ENCODE measurements around the gene NFASC.

NFASC gene

DNA sequence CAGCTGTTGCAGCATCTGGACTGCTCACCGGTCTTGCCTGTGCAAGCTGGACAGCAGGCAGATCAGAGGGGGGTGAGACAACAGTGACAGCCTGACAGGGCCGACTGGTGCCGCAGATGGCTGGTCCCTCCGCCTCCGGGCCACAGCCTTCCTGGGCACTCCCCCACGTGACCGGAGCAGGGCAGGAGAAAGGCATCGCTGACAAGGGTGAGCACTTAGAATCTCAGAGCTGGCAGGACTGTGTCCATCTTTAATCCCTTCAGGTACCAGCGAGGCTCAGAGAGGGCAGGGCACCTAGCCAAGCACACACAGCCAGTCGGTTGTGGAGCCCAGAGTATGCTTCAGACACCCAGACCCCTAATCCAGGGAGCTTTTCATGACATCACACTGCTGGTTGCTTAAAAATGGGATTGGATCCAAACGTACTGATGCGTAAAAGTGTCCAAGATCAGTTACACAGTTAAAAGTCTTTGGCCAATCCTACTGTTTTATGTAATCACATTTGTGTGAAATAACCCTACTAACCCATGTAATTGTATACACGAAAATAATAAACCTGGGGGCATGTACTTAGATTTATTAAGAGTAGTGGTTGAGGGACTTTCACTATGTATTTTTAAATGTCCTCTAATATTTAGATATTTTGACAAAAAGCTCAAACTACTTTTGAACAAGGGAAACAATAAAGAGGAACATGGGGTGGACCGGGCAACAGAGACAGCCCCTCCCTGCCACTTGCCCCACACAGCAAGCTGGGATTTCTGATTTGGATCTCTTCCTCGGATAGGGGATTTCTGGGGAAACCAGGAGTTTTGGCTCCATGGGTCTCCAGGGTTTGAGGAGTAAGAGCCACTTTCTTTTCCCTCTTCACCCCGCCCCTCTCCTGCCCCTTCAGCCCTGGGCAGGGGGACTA is 171.6 kb downstream of the NFASC start:
- H3K9me3 Mint-ChIP-seq (ENCODE audit: low read depth) = no peaks in the 10 kb centered on the region
- H3K4me1 Mint-ChIP-seq (ENCODE audit: low read depth) = no peaks in the 10 kb centered on the region
- H3K4me3 Mint-ChIP-seq = no peak overlapping the region
- H3K27me3 Mint-ChIP-seq = peaks cover 5% of the 10 kb centered on the region
- no peaks in the 10 kb centered on the region for H3K36me3 Mint-ChIP-seq
- no peak overlapping the region for H3K27ac Mint-ChIP-seq

DNA sequence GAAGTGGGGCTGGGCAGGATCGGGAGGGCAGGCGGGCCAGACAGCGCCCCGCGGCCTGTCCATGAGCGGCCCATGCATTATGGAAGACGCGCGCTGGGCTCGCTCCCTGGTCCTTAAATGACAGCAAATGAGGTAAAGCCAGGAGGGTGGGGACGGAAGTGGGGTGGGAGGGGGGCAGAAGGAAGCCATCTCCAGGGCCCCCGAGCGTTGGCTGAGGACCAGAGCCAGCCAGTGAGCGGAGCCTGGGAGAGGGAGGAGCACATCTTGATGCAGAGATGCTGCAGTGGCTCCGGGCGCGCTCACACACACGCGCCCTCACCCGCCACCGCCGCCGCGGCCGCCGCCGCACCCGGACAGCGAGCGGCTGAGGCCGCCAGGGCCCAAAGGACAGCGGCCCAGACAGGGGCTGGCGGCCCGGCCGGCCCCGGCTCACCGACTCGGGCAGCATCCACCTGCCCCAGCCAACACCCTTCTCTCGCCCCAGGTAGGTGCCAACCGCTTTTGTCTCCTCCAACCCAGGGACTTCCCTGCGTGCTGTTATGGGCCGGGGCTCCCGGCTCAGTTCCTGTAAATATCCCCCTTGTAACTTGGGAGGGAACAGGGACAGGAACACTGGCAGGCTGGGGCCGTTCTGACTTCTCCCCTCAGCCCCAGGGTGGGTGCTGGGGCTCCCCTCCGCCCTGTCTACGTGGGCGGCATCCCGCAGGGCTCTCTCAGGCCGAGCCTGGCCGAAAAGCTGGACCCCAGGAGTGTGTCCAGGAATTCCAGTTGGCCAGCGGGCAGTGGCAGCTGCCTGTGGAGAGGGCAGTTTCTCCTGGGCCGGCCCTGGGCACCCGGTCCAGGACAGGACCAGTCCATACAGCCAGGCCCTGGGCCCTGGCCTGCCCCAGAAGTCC is 172.5 kb downstream of the NFASC start, which contains the start of gene CNTN2:
Gene CNTN2, plus strand, starts transcription at position 302 of the 896 bp plus-strand sequence. CDS start 9,974 bp downstream, outside the sequence.
- no peaks in the 10 kb centered on the region for H3K36me3 Mint-ChIP-seq
- H3K4me3 Mint-ChIP-seq = no peak within 1 kb of the TSS
- no peaks in the 10 kb centered on the region for H3K9me3 Mint-ChIP-seq (ENCODE audit: low read depth)
- no peak within 1 kb of the TSS for H3K27ac Mint-ChIP-seq
- H3K27me3 Mint-ChIP-seq = peaks cover 5% of the 10 kb centered on the region
- no peaks in the 10 kb centered on the region for H3K4me1 Mint-ChIP-seq (ENCODE audit: low read depth)

DNA sequence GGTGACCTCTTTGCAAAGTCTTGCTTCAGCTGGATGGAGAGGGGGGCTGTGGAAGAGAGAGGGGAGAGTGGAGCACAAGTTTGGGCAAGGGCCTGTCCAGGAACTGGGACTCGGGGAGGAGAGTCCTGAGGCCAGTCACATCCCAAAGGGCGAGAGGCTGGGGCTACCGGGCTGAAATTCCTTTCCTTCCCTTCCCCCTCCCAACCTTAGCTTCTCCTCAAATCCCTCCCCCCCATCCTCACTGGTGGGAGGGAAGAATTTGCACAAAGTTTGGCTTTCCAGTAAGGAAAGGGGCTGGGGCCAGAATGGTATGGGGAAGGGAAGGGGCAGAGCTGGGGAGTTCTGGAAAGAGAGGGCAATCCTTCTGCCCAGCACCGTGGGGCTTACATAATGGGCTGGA is 173.2 kb downstream of the NFASC start:
- no peaks in the 10 kb centered on the region for H3K36me3 Mint-ChIP-seq
- H3K4me3 Mint-ChIP-seq = no peak overlapping the region
- H3K4me1 Mint-ChIP-seq (ENCODE audit: low read depth) = no peaks in the 10 kb centered on the region
- H3K27me3 Mint-ChIP-seq = peaks cover 5% of the 10 kb centered on the region
- no peak overlapping the region for H3K27ac Mint-ChIP-seq
- H3K9me3 Mint-ChIP-seq (ENCODE audit: low read depth) = no peaks in the 10 kb centered on the region

DNA sequence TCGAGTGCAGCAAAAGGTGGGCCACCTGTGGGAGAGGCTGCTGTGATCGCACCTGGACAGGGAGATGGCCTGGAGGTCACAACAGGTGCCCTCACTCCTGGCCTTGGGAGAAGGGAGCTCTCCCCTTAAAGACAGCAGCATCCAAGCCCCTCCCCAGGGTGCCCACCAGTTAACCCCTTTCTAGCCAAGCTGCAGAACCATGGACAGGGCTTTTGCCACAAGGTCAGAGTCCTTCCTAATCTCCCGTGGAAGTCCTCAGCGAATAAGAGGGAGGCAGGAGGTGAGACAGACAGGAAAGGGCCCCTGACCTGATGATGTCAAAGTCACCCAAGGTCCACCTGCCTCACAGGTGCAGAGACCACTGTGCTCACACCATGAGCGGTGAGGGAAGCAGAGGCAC is 174.1 kb downstream of the NFASC start:
- Mint-ChIP-seq H3K36me3 (no peaks in the 10 kb centered on the region), H3K9me3 (ENCODE audit: low read depth) (no peaks in the 10 kb centered on the region), H3K4me1 (ENCODE audit: low read depth) (no peaks in the 10 kb centered on the region), H3K4me3 (no peak overlapping the region), H3K27ac (no peak overlapping the region), H3K27me3 (peaks cover 5% of the 10 kb centered on the region)

DNA sequence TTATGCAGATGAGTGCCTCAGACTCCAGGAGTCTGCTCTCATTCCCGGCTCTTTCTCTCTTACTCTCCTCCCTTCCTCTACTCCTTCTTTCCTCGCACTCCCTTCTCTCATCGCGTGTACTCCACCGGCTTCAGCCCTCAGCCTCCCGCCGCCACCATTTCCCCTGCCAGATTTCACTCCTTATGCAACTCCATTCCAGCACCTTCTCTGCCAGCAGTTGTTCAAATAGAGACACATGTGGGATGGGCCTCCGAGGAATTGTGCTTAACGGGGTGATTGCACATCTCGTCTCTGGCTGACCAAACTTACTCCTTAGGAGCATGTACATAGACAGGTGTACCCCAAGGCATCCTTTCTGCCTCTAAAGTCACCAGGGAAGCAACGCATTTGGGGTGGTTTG is 174.5 kb downstream of the NFASC start:
- Mint-ChIP-seq H3K9me3 (ENCODE audit: low read depth) (no peaks in the 10 kb centered on the region), H3K4me3 (no peak overlapping the region), H3K27me3 (peaks cover 5% of the 10 kb centered on the region), H3K27ac (no peak overlapping the region), H3K4me1 (ENCODE audit: low read depth) (no peaks in the 10 kb centered on the region), H3K36me3 (no peaks in the 10 kb centered on the region)

DNA sequence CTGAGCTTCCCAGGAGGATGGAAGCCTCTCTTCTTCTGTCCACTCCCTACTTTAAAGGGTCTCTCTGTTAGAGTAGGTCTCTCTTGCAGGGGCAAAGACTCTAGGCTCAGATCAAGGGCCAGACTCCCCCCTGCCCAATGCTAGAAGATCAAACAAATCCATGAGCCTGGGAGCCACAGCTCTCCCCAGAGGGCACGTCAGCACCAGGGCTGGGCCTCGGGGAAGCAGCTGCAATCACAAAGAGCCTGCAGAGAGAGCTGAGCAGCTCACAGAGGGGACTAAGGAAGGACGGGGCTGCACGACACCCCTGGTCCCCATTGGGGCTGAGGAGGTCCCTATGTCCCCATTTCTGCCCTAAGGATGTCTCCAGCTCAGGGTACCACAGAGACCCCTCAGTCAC is 176.2 kb downstream of the NFASC start:
- Mint-ChIP-seq H3K4me3 (no peak overlapping the region), H3K27me3 (peaks cover 5% of the 10 kb centered on the region), H3K36me3 (no peaks in the 10 kb centered on the region), H3K9me3 (ENCODE audit: low read depth) (no peaks in the 10 kb centered on the region), H3K27ac (no peak overlapping the region), H3K4me1 (ENCODE audit: low read depth) (no peaks in the 10 kb centered on the region)

DNA sequence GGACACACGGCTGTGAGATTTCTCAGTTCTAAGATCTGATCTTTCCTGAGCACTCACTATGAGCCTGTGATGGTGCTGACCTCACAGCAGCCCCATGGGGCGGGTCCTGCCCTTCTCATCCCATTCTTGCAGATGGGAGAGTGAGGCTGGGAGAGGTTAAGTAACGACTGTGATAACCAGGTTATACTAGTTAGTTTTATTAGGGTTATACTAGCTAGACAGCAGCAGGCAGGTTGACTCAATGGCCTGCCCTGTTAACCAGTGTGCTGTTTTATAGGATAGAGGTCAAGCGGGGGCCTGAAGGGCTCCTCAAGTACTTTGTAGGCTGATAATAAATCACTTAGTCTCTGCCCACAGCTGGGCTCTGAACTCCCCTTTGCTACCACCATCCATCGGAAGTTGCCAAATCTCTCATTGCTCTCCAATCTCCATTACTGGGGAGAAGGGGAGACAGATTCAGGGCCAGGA is 177.1 kb downstream of the NFASC start:
- Mint-ChIP-seq H3K4me3 (no peak overlapping the region), H3K27ac (no peak overlapping the region), H3K4me1 (ENCODE audit: low read depth) (no peaks in the 10 kb centered on the region), H3K9me3 (ENCODE audit: low read depth) (no peaks in the 10 kb centered on the region), H3K36me3 (no peaks in the 10 kb centered on the region), H3K27me3 (peaks cover 5% of the 10 kb centered on the region)

DNA sequence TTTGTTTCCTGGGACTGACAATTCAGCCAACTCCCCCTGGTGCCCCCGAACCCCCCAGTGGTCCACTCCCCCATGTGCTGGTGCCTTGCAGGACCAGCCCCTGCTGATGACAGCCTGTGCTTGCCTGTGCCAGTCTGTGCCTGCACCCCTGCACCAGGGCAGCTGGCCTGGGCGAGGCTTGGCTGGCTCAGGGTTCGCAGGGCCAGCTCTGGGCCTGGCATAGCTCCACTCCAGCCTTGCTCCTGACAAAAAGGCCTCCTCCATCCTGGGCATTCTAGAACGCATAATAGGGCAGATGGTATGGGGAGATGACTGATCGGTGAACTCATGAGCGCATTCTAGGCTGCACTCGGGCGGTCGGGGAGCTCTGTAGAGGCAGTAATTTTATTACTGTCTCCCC is 177.7 kb downstream of the NFASC start:
- peaks cover 5% of the 10 kb centered on the region for H3K27me3 Mint-ChIP-seq
- no peak overlapping the region for H3K4me3 Mint-ChIP-seq
- no peaks in the 10 kb centered on the region for H3K36me3 Mint-ChIP-seq
- H3K9me3 Mint-ChIP-seq (ENCODE audit: low read depth) = no peaks in the 10 kb centered on the region
- no peaks in the 10 kb centered on the region for H3K4me1 Mint-ChIP-seq (ENCODE audit: low read depth)
- H3K27ac Mint-ChIP-seq = no peak overlapping the region

DNA sequence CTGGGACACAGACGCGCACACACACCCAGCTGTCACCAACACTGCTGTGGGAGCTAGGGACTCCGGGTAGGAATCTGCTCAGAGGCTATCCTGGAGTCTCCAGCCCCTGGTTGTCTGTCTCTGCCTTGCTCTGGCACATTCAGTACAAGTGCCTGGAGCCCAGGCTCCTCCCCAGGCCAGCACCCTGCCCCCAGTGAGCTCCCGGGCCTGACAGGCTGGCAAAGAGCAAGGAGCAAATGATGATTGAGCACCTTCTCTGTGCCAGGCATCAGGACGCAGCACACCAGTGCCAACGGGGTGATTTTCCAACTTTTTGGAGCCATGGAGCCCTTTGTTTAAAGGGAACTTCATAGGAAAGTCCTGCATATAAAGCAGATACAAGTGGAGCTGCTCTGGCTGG is 178.8 kb downstream of the NFASC start:
- Mint-ChIP-seq H3K36me3 (no peaks in the 10 kb centered on the region), H3K27ac (no peak overlapping the region), H3K4me3 (no peak overlapping the region), H3K27me3 (peaks cover 5% of the 10 kb centered on the region), H3K9me3 (ENCODE audit: low read depth) (no peaks in the 10 kb centered on the region), H3K4me1 (ENCODE audit: low read depth) (no peaks in the 10 kb centered on the region)

DNA sequence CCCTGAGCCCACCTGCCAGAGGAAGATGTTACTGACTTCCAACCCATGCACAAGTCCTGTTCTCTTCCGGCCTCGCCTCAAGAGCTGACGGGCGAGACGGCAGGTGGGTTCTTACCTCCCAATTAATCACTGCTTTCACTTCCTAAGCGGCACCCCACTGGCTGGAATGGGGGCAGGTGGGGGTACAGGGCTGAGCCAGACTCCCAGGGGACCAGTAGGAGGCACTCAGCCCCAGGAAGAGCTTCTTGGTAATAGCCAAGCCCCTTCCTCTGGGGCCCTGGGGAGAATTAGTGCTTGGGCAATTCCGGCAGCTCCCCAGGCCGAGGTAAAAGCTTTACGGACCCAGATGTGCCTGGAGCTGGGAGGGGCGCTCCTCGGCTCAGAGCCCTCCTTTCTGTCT is 182.0 kb downstream of the NFASC start:
- H3K27ac Mint-ChIP-seq = no peak overlapping the region
- H3K27me3 Mint-ChIP-seq = no peaks in the 10 kb centered on the region
- H3K4me3 Mint-ChIP-seq = no peak overlapping the region
- H3K4me1 Mint-ChIP-seq (ENCODE audit: low read depth) = no peaks in the 10 kb centered on the region
- H3K9me3 Mint-ChIP-seq (ENCODE audit: low read depth) = no peaks in the 10 kb centered on the region
- no peaks in the 10 kb centered on the region for H3K36me3 Mint-ChIP-seq

DNA sequence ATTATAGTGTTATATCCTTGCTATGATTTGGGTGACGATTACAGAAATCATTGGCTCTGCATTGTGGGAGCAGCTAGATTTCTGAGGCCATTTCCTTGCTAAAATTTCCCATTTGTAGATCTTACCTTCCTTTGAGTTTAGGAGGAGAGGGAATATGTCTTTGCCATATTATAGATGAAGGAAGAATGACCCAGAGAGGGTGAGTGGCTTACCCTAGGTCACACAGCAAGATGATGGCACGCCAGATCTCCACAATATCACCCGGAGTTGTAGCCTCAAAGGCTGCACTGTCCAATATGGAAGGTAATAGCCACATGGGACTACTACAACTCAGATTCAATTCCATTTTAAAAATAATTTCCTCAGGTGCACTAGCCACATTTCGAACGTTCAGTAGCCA is 182.6 kb downstream of the NFASC start:
- H3K27ac Mint-ChIP-seq = no peak overlapping the region
- H3K4me1 Mint-ChIP-seq (ENCODE audit: low read depth) = no peaks in the 10 kb centered on the region
- no peaks in the 10 kb centered on the region for H3K9me3 Mint-ChIP-seq (ENCODE audit: low read depth)
- H3K27me3 Mint-ChIP-seq = no peaks in the 10 kb centered on the region
- no peaks in the 10 kb centered on the region for H3K36me3 Mint-ChIP-seq
- H3K4me3 Mint-ChIP-seq = no peak overlapping the region

DNA sequence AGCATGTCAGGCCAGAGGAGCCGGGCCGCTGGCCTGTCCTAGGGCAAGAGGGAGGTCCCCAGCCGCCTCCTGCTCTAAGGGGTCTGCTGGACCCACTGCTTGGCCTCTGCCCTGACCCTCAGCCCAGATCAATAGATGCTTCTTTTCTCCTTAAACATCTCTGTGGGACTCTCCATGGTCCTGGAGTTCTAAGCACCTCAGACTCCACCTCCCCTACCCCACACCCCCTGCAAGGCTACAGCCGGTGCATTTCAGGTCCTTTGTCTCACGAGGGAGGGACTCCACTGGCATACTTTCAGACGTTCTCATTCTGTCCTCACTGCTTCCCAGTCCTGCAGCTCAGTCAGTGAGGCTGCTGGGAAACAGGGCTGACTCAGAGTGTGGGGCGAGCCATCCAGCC is 183.4 kb downstream of the NFASC start:
- Mint-ChIP-seq H3K27me3 (no peaks in the 10 kb centered on the region), H3K4me1 (ENCODE audit: low read depth) (no peaks in the 10 kb centered on the region), H3K27ac (no peak overlapping the region), H3K9me3 (ENCODE audit: low read depth) (no peaks in the 10 kb centered on the region), H3K36me3 (no peaks in the 10 kb centered on the region), H3K4me3 (no peak overlapping the region)

DNA sequence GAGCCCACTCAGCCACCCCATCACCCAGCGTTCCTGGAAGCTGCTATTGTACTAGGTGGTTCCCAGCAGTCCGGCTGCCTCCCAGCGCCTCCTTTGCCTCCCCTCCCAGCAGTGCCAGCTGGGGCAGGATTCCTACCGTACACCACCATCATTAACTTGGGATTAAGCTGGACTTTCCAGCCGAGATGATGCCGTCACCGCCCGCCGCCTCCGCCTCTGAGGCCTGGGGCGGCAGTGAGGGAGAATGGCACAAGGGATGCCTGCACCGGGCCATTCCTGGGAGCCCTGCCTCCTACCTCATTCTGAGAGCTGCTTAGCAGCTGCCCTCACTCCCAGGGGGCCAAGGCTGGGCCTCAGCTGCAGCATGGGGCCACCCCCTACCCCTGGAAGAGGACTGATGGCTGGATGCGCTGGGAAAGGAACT is 185.5 kb downstream of the NFASC start:
- Mint-ChIP-seq H3K9me3 (ENCODE audit: low read depth) (no peaks in the 10 kb centered on the region), H3K4me1 (ENCODE audit: low read depth) (no peaks in the 10 kb centered on the region), H3K27me3 (no peaks in the 10 kb centered on the region), H3K36me3 (no peaks in the 10 kb centered on the region), H3K4me3 (no peak overlapping the region), H3K27ac (no peak overlapping the region)

DNA sequence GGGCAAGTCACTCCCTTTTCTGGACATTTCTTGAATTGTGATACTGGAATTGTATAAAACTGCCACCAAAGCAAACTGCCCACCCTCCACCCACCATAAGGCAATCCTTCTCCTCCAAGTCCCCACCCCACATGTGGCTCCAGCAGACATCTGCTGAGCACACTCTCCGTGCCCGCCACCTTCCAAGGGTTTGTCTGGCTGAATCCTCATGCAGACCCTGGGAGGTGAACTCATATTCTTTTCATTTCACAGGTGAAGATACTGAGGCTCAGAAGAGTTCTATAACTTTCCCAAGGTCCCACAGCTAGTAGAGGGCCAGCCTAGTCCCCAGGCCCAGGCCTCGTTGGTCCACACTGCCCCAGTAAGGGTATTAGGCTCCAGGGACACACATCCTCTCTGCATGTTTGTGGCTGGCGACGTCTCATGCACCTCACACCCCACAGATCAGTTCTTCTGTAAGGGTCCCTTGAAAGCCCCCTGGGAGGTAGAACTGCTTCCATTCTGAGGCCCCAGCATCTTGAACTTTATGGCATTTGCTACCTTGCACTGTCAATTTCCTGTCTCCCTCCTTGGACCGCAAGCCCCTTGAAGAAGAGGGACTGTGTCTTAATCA is 186.4 kb downstream of the NFASC start:
- no peaks in the 10 kb centered on the region for H3K36me3 Mint-ChIP-seq
- H3K27me3 Mint-ChIP-seq = no peaks in the 10 kb centered on the region
- no peaks in the 10 kb centered on the region for H3K9me3 Mint-ChIP-seq (ENCODE audit: low read depth)
- H3K27ac Mint-ChIP-seq = no peak overlapping the region
- no peak overlapping the region for H3K4me3 Mint-ChIP-seq
- H3K4me1 Mint-ChIP-seq (ENCODE audit: low read depth) = no peaks in the 10 kb centered on the region
